Activated B cell treated with CpG ODN at 0.5 μM for 24 hours (primary cell): ENCODE results near the gene PRDM5. TPM values are rescaled to one million over a fixed set of nuclear protein-coding genes. Genes with fewer than 3 reads are reported as not detected.

ENCODE experiments used
- ATAC-seq: fragments of 200-7000 bp; cut with Tn5 transposase; one replicate; pipeline ENCODE4 v1.10.0; 2021; ENCODE audit warnings: low read depth, mild to moderate bottlenecking, moderate library complexity
- CTCF ChIA-PET: fragments of 350-600 bp; sonication (Branson Sonifier 250); formaldehyde crosslinking; loops from one replicate; lab custom pipeline; 2021; ENCODE audit warnings: antibody characterized with exemption; lab: Charles Lee
- POLR2A ChIA-PET: fragments of 350-600 bp; sonication (Branson Sonifier 250); formaldehyde crosslinking; loops from one replicate; lab custom pipeline; 2021; ENCODE audit warnings: antibody characterized with exemption; lab: Charles Lee
- DNase-seq: peaks from one replicate; pipeline ENCODE4 v3.0.0; 2022
- H3K27ac Mint-ChIP-seq: one replicate; pipeline ENCODE4 v1.8.0; 2020; ENCODE audit warnings: mixed read lengths
- H3K27me3 Mint-ChIP-seq: one replicate; pipeline ENCODE4 v1.8.0; 2021; ENCODE audit warnings: mixed read lengths
- H3K36me3 Mint-ChIP-seq: one replicate; pipeline ENCODE4 v1.8.0; 2021; ENCODE audit warnings: low read depth, mixed read lengths
- H3K4me1 Mint-ChIP-seq: one replicate; pipeline ENCODE4 v1.8.0; 2021; ENCODE audit warnings: mixed read lengths
- H3K4me3 Mint-ChIP-seq: one replicate; pipeline ENCODE4 v1.8.0; 2020; ENCODE audit warnings: mild to moderate bottlenecking, mixed read lengths
- H3K9me3 Mint-ChIP-seq: one replicate; pipeline ENCODE4 v1.8.0; 2020; ENCODE audit warnings: mixed read lengths
- intact Hi-C: fragments of 100-400 bp; cut with micrococcal nuclease; formaldehyde crosslinking; loops from one replicate; pipeline ENCODE4 v1.15.1; 2024
- total RNA-seq: library from RNA; stranded (reverse); gene quantifications from 2 replicates; pipeline ENCODE4 v1.2.3, GENCODE V29; 2022
- TF ChIP-seq, protein P1 (sequence below): fragments of 200-600 bp; IDR thresholded peaks from one replicate; pipeline ENCODE4 v1.8.0; 2022; ENCODE audit warnings: antibody characterized with exemption, mild to moderate bottlenecking

Gene PRDM5
- total RNA-seq, 1 donor from 2014 or later: not detected

GRCh38 chr4:120901731-120902130 is 20.8 kb downstream of the PRDM5 start:
- ATAC-seq: no peak
- no peaks in the 10 kb centered on the region for H3K27me3 Mint-ChIP-seq
- H3K36me3 Mint-ChIP-seq: no peaks in the 10 kb centered on the region
- DNase-seq: no peak
- POLR2A ChIA-PET: no interaction called here
- CTCF ChIA-PET: no interaction called here
- TF ChIP-seq, protein P1, sequence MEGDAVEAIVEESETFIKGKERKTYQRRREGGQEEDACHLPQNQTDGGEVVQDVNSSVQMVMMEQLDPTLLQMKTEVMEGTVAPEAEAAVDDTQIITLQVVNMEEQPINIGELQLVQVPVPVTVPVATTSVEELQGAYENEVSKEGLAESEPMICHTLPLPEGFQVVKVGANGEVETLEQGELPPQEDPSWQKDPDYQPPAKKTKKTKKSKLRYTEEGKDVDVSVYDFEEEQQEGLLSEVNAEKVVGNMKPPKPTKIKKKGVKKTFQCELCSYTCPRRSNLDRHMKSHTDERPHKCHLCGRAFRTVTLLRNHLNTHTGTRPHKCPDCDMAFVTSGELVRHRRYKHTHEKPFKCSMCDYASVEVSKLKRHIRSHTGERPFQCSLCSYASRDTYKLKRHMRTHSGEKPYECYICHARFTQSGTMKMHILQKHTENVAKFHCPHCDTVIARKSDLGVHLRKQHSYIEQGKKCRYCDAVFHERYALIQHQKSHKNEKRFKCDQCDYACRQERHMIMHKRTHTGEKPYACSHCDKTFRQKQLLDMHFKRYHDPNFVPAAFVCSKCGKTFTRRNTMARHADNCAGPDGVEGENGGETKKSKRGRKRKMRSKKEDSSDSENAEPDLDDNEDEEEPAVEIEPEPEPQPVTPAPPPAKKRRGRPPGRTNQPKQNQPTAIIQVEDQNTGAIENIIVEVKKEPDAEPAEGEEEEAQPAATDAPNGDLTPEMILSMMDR: no peak
- no peak overlapping the region for H3K27ac Mint-ChIP-seq
- no peak overlapping the region for H3K4me3 Mint-ChIP-seq
- intact Hi-C loops: no loop called here
- no peaks in the 10 kb centered on the region for H3K4me1 Mint-ChIP-seq
- no peaks in the 10 kb centered on the region for H3K9me3 Mint-ChIP-seq

DNA sequence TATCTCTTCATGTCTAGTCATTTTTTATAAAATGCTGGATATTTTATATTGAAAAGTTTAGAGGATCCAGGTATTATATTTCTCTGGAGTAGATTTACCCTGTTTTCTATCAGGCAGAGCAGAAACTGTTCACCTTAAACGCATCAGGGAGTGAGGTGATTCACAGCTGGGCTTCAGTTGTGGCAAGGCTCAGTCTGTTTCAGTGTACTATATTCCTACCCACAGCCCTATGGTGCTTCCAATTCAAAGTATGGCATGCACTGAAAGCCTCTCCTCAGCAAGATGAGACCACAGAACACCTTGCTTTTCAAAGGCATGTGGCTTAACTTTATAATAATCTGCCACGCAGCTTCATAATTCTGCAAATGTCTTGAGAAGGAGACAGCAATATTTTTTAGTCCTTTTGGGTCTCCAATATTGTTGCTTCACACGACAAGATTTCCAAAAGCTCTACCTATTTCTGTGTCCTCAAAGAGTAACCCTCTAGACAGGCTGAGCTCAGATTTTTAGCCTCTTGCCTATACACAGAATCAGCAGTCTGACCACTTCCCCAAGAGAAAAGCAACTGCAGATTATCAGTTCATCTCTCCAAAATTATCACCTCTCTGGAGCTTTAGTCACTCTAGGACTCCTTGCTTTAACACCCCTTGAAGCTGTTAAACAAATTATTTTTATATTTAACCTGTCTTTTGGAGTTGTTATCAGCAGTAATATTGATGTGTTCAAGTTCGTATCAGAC is 24.4 kb downstream of the PRDM5 start:
- ATAC-seq (no peak), DNase-seq (no peak)
- POLR2A ChIA-PET: interaction anchor here (0.6 kb wide), 1 partner anchor 356 kb away, joined by 4 read pairs; no protein-coding TSS in a partner anchor
- TF ChIP-seq, protein P1: no peak
- H3K27me3 Mint-ChIP-seq: no peaks in the 10 kb centered on the region
- no peaks in the 10 kb centered on the region for H3K36me3 Mint-ChIP-seq
- H3K4me1 Mint-ChIP-seq: no peaks in the 10 kb centered on the region
- no peak overlapping the region for H3K27ac Mint-ChIP-seq
- intact Hi-C loops: no loop called here
- H3K4me3 Mint-ChIP-seq: no peak overlapping the region
- no peaks in the 10 kb centered on the region for H3K9me3 Mint-ChIP-seq
- CTCF ChIA-PET: no interaction called here

DNA sequence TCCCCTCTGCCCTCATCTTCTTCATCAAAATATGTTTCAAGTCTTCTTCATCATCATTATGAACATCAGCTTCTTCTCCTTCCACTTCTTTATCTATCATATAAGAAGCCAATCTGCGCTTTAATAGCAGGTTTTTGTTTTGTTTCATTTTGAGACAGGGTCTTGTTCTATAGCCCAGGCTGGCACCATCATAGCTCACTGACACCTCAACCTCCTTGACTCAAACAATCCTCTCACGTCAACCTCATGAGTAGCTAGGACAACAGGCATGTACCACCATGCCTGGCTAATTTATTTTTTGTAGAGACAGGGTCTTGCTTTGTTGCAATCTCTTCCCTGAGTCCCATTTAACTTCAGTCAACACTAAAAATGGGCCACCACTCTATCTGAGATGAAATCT is 27.0 kb downstream of the PRDM5 start:
- H3K36me3 Mint-ChIP-seq: no peaks in the 10 kb centered on the region
- no peak for DNase-seq
- intact Hi-C loops: no loop called here
- ATAC-seq: no peak
- H3K4me3 Mint-ChIP-seq: no peak overlapping the region
- H3K9me3 Mint-ChIP-seq: no peaks in the 10 kb centered on the region
- H3K27me3 Mint-ChIP-seq: no peaks in the 10 kb centered on the region
- CTCF ChIA-PET: no interaction called here
- TF ChIP-seq, protein P1: no peak
- POLR2A ChIA-PET: no interaction called here
- H3K27ac Mint-ChIP-seq: no peak overlapping the region
- no peaks in the 10 kb centered on the region for H3K4me1 Mint-ChIP-seq

GRCh38 chr4:120893314-120893713 is 29.2 kb downstream of the PRDM5 start:
- ChIA-PET CTCF (no interaction called here), POLR2A (no interaction called here)
- Mint-ChIP-seq H3K4me1 (no peaks in the 10 kb centered on the region), H3K9me3 (no peaks in the 10 kb centered on the region), H3K36me3 (no peaks in the 10 kb centered on the region), H3K4me3 (no peak overlapping the region), H3K27me3 (no peaks in the 10 kb centered on the region), H3K27ac (no peak overlapping the region)
- TF ChIP-seq, protein P1: no peak
- intact Hi-C loops: no loop called here
- no peak for ATAC-seq
- no peak for DNase-seq

GRCh38 chr4:120886191-120886590 is 36.3 kb downstream of the PRDM5 start:
- Mint-ChIP-seq H3K27ac (no peak overlapping the region), H3K4me1 (no peaks in the 10 kb centered on the region), H3K9me3 (peaks cover 2% of the 10 kb centered on the region), H3K36me3 (no peaks in the 10 kb centered on the region), H3K4me3 (no peak overlapping the region), H3K27me3 (no peaks in the 10 kb centered on the region)
- TF ChIP-seq, protein P1: no peak
- ATAC-seq: no peak
- ChIA-PET CTCF (no interaction called here), POLR2A (no interaction called here)
- DNase-seq: no peak
- intact Hi-C loops: no loop called here
